Measurements from ENCODE around the gene PTPRC. TPM values are rescaled to one million over a fixed set of nuclear protein-coding genes. Genes with fewer than 3 reads are reported as not detected.

Gene PTPRC
- total RNA-seq, 4 donors from 2014 or later = 4.7 to 11.4 (median 6.7) TPM

DNA sequence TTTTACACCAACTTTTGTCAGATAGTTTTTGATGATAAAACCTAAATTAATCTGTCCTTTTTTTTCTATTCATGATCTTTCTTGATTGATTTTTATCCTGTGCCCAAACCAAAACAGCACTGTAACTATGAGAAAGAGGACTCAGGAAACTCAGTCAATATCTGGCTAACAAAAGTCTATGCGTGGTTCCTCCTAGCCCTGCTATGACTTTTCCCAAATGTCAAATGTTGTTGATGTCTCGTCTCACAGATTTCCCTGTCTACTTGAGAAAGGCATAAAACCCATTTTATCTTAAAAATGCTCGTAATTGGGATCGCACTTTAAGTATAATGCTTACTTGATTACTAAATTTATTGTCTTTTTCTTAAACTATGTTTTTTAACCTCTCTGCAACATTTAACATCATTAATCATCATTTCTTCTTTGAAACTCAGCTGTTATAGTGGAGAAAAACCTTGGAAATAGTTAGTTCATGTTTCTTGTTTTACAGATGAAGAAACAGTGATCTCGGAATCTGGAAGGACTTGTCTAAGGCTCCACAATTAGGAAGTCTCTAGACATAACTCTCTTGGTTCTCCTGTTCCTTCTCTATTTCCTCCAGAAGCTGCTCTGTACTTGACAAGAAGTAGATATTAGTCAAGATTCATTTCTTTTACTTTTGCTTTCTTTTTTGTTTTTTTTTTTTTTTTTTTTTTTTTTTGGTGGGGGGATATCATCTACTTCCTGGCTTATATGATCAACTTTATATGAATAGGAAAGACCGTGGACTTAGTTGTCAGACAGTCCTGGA, 26.2 kb upstream of the PTPRC start:
- Histone ChIP-seq H3K4me3 (no peak overlapping the region), H3K9me3 (no peaks in the 10 kb centered on the region), H3K27ac (no peak overlapping the region), H3K4me1 (no peaks in the 10 kb centered on the region), H3K27me3 (no peaks in the 10 kb centered on the region), H3K36me3 (no peaks in the 10 kb centered on the region)
- no peak for DNase-seq (ENCODE audit: low spot score in 2 of 2)
- WGBS = 69% methylated on average over 6 of the region's 6 CpGs
- no peak for TF ChIP-seq CTCF (IDR thresholded peaks at IDR 0.05)
- TF ChIP-seq POLR2AphosphoS5 (IDR thresholded peaks at IDR 0.05) = no peak
- TF ChIP-seq POLR2A (IDR thresholded peaks at IDR 0.05) = no peak
- no peak for TF ChIP-seq EP300 (IDR thresholded peaks at IDR 0.05)

GRCh38 chr1:198617406-198617805, 21.4 kb upstream of the PTPRC start:
- no peaks in the 10 kb centered on the region for H3K4me1 ChIP-seq
- H3K9me3 ChIP-seq = no peaks in the 10 kb centered on the region
- H3K27me3 ChIP-seq = no peaks in the 10 kb centered on the region
- H3K4me3 ChIP-seq = no peak overlapping the region
- DNase-seq (ENCODE audit: low spot score in 2 of 2) = no peak
- TF ChIP-seq EP300 (IDR thresholded peaks at IDR 0.05) (no peak), POLR2AphosphoS5 (IDR thresholded peaks at IDR 0.05) (no peak), CTCF (IDR thresholded peaks at IDR 0.05) (no peak), POLR2A (IDR thresholded peaks at IDR 0.05) (no peak)
- H3K36me3 ChIP-seq = no peaks in the 10 kb centered on the region
- no peak overlapping the region for H3K27ac ChIP-seq

GRCh38 chr1:198619375-198620140, 19.3 kb upstream of the PTPRC start:
- DNase-seq (ENCODE audit: low spot score in 2 of 2) = no peak
- no peaks in the 10 kb centered on the region for H3K9me3 ChIP-seq
- TF ChIP-seq POLR2AphosphoS5 (IDR thresholded peaks at IDR 0.05) (no peak), POLR2A (IDR thresholded peaks at IDR 0.05) (no peak), EP300 (IDR thresholded peaks at IDR 0.05) (no peak), CTCF (IDR thresholded peaks at IDR 0.05) (no peak)
- no peak overlapping the region for H3K27ac ChIP-seq
- H3K27me3 ChIP-seq = no peaks in the 10 kb centered on the region
- no peaks in the 10 kb centered on the region for H3K36me3 ChIP-seq
- no peaks in the 10 kb centered on the region for H3K4me1 ChIP-seq
- WGBS = 89% methylated on average over 5 of the region's 5 CpGs
- no peak overlapping the region for H3K4me3 ChIP-seq

GRCh38 chr1:198620218-198620617, 18.6 kb upstream of the PTPRC start:
- no peaks in the 10 kb centered on the region for H3K9me3 ChIP-seq
- no peaks in the 10 kb centered on the region for H3K27me3 ChIP-seq
- H3K4me3 ChIP-seq = no peak overlapping the region
- TF ChIP-seq CTCF (IDR thresholded peaks at IDR 0.05) = no peak
- no peak for TF ChIP-seq EP300 (IDR thresholded peaks at IDR 0.05)
- no peak for TF ChIP-seq POLR2AphosphoS5 (IDR thresholded peaks at IDR 0.05)
- TF ChIP-seq POLR2A (IDR thresholded peaks at IDR 0.05) = no peak
- H3K27ac ChIP-seq = no peak overlapping the region
- 69% methylated on average over 3 of the region's 3 CpGs for WGBS
- no peaks in the 10 kb centered on the region for H3K36me3 ChIP-seq
- no peaks in the 10 kb centered on the region for H3K4me1 ChIP-seq
- no peak for DNase-seq (ENCODE audit: low spot score in 2 of 2)

Data from suprapubic skin (tissue), 4 donors.